AG10803 (cell line): ENCODE results near the gene COPS7A.

Source experiments
- DNase-seq: peaks from one replicate; pipeline ENCODE4 v3.0.0; 2010; ENCODE audit warnings: low read depth
- H3K4me3 ChIP-seq: 2 replicates; pipeline ENCODE4 v1.5.1; 2011; ENCODE audit warnings: mild to moderate bottlenecking, low read length, control low read depth
- TF ChIP-seq, protein P1 (sequence below): conservative IDR thresholded peaks from 2 replicates; pipeline ENCODE4 v1.5.1; 2011; ENCODE audit warnings: mild to moderate bottlenecking, low read length, control low read depth, inconsistent platforms

Gene COPS7A

DNA sequence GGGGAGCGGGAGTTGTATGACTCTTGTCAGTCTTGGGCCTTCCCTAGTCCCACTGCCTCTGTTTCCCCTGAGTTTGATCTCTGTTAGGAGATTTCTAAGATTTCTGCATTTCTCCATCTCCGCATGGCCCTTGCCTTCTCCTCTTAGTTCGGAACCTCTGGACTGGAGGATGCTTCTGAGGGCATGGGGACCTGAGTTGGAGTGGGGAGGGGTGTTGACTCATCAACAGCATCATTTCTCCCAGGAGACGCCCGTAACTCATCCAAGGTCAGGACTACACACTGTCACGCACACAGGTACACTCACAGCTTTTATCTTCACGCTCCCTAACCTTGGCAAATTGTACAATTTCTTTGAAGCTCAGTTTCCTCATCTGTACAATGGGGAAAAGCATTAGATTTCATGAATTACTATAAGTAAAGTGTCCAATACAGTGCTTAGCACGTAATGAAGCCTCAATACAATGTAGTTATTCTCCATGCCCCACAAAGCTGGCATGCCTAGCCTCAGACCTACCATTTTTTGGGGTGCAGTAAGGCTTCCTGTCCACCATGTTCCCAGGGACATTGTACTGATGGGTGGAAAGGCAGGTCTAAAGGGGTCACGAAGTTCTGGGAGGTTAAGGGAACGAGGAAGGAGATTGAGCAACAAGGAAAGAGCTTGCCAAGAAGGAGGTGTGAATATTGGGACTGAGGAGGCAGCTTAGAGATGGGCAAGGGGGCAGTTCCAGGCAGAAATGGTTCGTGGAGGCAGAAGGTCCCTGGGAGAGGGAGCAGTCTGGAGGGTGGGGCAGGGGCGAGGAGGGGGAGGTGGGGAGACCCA lies 47.9 kb downstream of the COPS7A start:
- DNase-seq, result no peak
- no peak overlapping the region for H3K4me3 ChIP-seq
- TF ChIP-seq, protein P1, sequence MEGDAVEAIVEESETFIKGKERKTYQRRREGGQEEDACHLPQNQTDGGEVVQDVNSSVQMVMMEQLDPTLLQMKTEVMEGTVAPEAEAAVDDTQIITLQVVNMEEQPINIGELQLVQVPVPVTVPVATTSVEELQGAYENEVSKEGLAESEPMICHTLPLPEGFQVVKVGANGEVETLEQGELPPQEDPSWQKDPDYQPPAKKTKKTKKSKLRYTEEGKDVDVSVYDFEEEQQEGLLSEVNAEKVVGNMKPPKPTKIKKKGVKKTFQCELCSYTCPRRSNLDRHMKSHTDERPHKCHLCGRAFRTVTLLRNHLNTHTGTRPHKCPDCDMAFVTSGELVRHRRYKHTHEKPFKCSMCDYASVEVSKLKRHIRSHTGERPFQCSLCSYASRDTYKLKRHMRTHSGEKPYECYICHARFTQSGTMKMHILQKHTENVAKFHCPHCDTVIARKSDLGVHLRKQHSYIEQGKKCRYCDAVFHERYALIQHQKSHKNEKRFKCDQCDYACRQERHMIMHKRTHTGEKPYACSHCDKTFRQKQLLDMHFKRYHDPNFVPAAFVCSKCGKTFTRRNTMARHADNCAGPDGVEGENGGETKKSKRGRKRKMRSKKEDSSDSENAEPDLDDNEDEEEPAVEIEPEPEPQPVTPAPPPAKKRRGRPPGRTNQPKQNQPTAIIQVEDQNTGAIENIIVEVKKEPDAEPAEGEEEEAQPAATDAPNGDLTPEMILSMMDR, result no peak

DNA sequence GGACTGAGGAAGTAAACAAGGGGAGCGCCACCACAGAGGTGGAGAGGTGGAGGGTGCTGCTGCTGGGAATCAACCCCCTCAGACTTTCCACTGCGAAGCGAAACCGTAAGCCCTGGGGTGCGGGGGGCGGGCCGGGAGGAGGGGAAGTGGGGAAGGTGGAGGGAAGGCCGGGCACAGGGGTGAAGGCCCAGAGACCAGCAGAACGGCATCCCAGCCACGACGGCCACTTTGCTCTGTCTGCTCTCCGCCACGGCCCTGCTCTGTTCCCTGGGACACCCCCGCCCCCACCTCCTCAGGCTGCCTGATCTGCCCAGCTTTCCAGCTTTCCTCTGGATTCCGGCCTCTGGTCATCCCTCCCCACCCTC lies 48.5 kb downstream of the COPS7A start, which contains the start of gene LAG3:
Gene LAG3, plus strand, starts transcription at position 190 of the 365 bp plus-strand sequence. CDS start 333 bp downstream, outside the sequence.
- no peak for DNase-seq
- TF ChIP-seq, protein P1, result no peak
- H3K4me3 ChIP-seq, result no peak within 1 kb of the TSS

DNA sequence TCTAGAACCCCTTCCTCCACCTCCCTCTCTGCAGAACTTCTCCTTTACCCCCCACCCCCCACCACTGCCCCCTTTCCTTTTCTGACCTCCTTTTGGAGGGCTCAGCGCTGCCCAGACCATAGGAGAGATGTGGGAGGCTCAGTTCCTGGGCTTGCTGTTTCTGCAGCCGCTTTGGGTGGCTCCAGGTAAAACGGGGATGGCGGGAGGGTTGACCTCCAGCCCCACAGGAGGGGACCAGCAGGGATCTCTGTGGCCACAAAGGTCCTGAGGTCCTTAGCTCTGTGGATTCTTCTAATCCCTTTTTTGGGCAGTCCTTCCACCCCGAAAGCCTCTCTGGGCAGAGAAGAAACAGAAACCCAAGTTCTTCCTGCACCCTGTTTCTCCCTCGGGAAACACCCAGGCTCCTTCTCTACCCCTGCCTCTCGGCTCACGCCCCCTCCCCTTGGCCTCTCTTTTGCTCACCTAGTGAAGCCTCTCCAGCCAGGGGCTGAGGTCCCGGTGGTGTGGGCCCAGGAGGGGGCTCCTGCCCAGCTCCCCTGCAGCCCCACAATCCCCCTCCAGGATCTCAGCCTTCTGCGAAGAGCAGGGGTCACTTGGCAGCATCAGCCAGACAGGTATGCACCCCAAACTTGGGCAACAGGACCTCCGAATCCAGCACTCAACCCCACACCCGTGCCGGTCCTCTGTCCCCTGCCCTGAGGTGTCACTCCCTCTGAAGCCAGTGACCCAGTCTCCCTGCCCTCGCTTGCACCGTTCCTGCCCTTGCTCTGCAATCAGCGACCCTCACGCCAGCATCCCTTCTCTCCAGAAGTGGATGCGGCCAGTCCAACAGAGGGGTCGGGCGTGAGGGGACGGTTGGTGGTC lies 49.1 kb downstream of the COPS7A start:
- no peak overlapping the region for H3K4me3 ChIP-seq

DNA sequence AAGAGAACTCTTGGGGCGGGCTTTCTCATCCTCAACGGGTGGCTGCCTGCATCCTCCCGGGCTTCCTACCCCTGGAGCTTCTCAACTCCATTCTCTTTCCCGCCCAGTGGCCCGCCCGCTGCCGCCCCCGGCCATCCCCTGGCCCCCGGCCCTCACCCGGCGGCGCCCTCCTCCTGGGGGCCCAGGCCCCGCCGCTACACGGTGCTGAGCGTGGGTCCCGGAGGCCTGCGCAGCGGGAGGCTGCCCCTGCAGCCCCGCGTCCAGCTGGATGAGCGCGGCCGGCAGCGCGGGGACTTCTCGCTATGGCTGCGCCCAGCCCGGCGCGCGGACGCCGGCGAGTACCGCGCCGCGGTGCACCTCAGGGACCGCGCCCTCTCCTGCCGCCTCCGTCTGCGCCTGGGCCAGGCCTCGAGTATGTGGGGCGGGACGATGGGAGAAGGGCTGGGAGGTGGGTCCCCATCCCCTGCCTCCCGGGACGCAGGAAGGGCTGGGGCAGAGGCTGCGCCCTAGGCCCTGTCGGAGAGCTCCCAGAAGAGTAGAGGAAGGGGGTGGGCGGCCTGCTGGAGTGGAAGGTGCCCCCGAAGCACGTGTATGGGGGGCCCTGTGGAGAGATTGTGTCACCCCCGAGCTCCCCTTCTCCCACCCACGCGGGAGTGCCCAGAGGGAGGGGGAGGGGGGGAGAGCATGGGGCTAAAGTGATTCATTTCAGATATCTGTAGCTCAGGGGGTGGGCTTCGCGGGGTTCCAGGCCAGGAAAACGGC lies 49.9 kb downstream of the COPS7A start:
- DNase-seq, result no peak
- TF ChIP-seq, protein P1, result no peak
- H3K4me3 ChIP-seq, result no peak overlapping the region

More for the DNA sequence above, 49.1 kb downstream of the COPS7A start:
- no peak for DNase-seq
- TF ChIP-seq, protein P1, result no peak

DNA sequence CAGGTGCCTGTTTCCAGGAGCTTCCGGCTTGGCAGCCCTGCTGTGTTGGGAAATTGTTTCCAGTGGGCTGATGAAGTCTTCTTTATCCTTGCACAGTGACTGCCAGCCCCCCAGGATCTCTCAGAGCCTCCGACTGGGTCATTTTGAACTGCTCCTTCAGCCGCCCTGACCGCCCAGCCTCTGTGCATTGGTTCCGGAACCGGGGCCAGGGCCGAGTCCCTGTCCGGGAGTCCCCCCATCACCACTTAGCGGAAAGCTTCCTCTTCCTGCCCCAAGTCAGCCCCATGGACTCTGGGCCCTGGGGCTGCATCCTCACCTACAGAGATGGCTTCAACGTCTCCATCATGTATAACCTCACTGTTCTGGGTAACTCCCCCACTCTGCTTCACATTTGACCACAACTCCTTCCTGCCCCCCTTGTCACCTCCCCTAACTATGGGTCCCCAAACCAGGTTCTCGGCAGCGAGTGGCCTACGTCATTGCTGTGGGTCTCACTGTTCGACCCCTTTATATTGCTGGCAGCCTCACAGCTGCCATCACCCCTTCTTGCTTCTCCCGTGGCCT lies 50.7 kb downstream of the COPS7A start:
- DNase-seq, result no peak
- TF ChIP-seq, protein P1, result no peak
- no peak overlapping the region for H3K4me3 ChIP-seq
